Activated B cell treated with CpG ODN at 0.5 μM for 24 hours (primary cell): ENCODE data around the gene TCF7. TPM values are rescaled to one million over a fixed set of nuclear protein-coding genes. Genes with fewer than 3 reads are reported as not detected.

Experiments used
- ATAC-seq: fragments of 200-7000 bp; cut with Tn5 transposase; one replicate; pipeline ENCODE4 v1.10.0; 2021; ENCODE audit warnings: low read depth, mild to moderate bottlenecking, moderate library complexity
- CTCF ChIA-PET: fragments of 350-600 bp; sonication (Branson Sonifier 250); formaldehyde crosslinking; loops from one replicate; lab custom pipeline; 2021; ENCODE audit warnings: antibody characterized with exemption; lab: Charles Lee
- POLR2A ChIA-PET: fragments of 350-600 bp; sonication (Branson Sonifier 250); formaldehyde crosslinking; loops from one replicate; lab custom pipeline; 2021; ENCODE audit warnings: antibody characterized with exemption; lab: Charles Lee
- DNase-seq: peaks from one replicate; pipeline ENCODE4 v3.0.0; 2022
- H3K27ac Mint-ChIP-seq: one replicate; pipeline ENCODE4 v1.8.0; 2020; ENCODE audit warnings: mixed read lengths
- H3K27me3 Mint-ChIP-seq: one replicate; pipeline ENCODE4 v1.8.0; 2021; ENCODE audit warnings: mixed read lengths
- H3K36me3 Mint-ChIP-seq: one replicate; pipeline ENCODE4 v1.8.0; 2021; ENCODE audit warnings: low read depth, mixed read lengths
- H3K4me1 Mint-ChIP-seq: one replicate; pipeline ENCODE4 v1.8.0; 2021; ENCODE audit warnings: mixed read lengths
- H3K4me3 Mint-ChIP-seq: one replicate; pipeline ENCODE4 v1.8.0; 2020; ENCODE audit warnings: mild to moderate bottlenecking, mixed read lengths
- H3K9me3 Mint-ChIP-seq: one replicate; pipeline ENCODE4 v1.8.0; 2020; ENCODE audit warnings: mixed read lengths
- CTCF ChIP-seq: fragments of 200-600 bp; IDR thresholded peaks from one replicate; pipeline ENCODE4 v1.8.0; 2022; ENCODE audit warnings: antibody characterized with exemption, mild to moderate bottlenecking
- intact Hi-C: fragments of 100-400 bp; cut with micrococcal nuclease; formaldehyde crosslinking; loops from one replicate; pipeline ENCODE4 v1.15.1; 2024
- total RNA-seq: library from RNA; stranded (reverse); gene quantifications from 2 replicates; pipeline ENCODE4 v1.2.3, GENCODE V29; 2022

Gene TCF7
- total RNA-seq, 1 donor from 2014 or later: 15.8 TPM

DNA sequence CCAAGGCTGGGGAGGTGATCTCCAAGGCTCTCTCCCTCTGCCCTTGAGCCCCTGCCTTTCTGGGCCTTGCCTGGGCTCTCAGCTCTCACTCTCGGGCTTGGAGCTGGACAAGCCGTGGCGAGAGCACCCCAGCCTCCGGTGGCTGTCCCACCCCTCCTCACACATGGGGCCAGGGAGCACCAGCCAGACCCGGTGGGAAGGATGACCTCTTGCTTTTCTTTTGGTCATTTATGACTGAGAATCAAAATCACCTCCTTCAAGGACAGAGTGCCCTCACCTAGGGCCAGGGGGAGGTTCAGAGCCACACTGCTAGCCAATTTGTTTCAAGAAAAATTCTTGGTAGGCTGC is 14.1 kb downstream of the TCF7 start:
- DNase-seq (no peak), ATAC-seq (no peak)
- Mint-ChIP-seq H3K9me3 (no peaks in the 10 kb centered on the region), H3K4me3 (no peak overlapping the region), H3K27ac (no peak overlapping the region), H3K4me1 (peaks cover 70% of the 10 kb centered on the region), H3K36me3 (peaks cover 24% of the 10 kb centered on the region), H3K27me3 (no peaks in the 10 kb centered on the region)
- intact Hi-C loops: no loop called here
- ChIA-PET CTCF (interaction anchor here (1.7 kb wide), 1 partner anchor 12 kb away, joined by 4 read pairs; no protein-coding TSS in a partner anchor), POLR2A (interaction anchor here (2.6 kb wide), 1 partner anchor 28 kb away, joined by 9 read pairs; no protein-coding TSS in a partner anchor)
- no peak for TF ChIP-seq CTCF

- ChIA-PET POLR2A (interaction anchor here (2.6 kb wide), 1 partner anchor 29 kb away, joined by 9 read pairs; no protein-coding TSS in a partner anchor), CTCF (interaction anchor here (0.6 to 1.7 kb wide), 3 partner anchors 11 to 57 kb away, joined by 3 to 4 read pairs (median 4); no protein-coding TSS in a partner anchor)
- intact Hi-C loops: no loop called here
- Mint-ChIP-seq H3K4me1 (peaks cover 63% of the 10 kb centered on the region), H3K36me3 (peaks cover 27% of the 10 kb centered on the region), H3K27me3 (no peaks in the 10 kb centered on the region), H3K4me3 (no peak overlapping the region), H3K27ac (no peak overlapping the region), H3K9me3 (no peaks in the 10 kb centered on the region)
- DNase-seq (no peak), ATAC-seq (no peak)
- no peak for TF ChIP-seq CTCF
Observed at GRCh38 chr5:134129411-134130238, 15.1 kb downstream of the TCF7 start.

DNA sequence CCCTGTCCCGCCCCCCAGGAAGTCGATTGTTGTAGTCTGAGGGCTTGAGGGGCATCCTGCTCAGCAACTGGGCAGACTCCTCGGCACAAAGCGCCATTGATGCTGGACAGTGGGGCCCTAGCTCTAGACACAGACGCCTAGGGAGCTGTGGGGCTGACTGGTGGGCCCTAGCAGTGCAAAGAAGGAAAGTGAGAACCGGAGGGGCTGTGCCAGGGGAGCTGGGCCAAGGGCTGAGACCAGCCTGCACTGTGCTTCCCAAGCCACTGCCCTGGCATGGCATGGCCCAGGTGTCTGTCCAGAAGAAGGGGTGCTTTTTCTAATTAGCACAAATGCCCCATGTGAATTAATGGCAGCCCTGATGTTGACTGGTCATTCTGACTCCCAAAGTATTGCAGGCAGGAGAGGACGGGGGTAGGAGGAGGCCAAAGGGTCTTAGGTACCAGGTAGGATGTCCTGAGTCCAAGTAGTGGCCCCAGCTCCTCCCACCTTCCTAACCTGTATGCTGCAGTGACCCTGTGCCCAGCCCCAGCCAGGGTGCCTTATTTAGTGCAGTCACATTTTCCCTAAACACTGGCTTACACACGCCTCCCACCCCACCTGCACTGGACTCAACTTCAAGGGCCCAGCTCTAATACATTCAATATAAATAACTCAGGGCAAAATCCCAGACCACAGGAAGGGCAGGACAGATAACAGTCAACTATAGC is 15.9 kb downstream of the TCF7 start:
- ChIA-PET CTCF (interaction anchor here (1.3 kb wide), 1 partner anchor 10 kb away, joined by 4 read pairs; no protein-coding TSS in a partner anchor), POLR2A (interaction anchor here (2.6 kb wide), 1 partner anchor 30 kb away, joined by 9 read pairs; no protein-coding TSS in a partner anchor)
- Mint-ChIP-seq H3K9me3 (no peaks in the 10 kb centered on the region), H3K27me3 (no peaks in the 10 kb centered on the region), H3K4me3 (no peak overlapping the region), H3K36me3 (peaks cover 31% of the 10 kb centered on the region), H3K27ac (no peak overlapping the region), H3K4me1 (peaks cover 57% of the 10 kb centered on the region)
- TF ChIP-seq CTCF: no peak
- intact Hi-C loops: no loop called here
- ATAC-seq (no peak), DNase-seq (no peak)

GRCh38 chr5:134131165-134131564 is 16.7 kb downstream of the TCF7 start:
- Mint-ChIP-seq H3K9me3 (no peaks in the 10 kb centered on the region), H3K27ac (no peak overlapping the region), H3K4me3 (no peak overlapping the region), H3K36me3 (peaks cover 38% of the 10 kb centered on the region), H3K27me3 (no peaks in the 10 kb centered on the region), H3K4me1 (peaks cover 56% of the 10 kb centered on the region)
- ATAC-seq (no peak), DNase-seq (no peak)
- TF ChIP-seq CTCF: no peak
- intact Hi-C loops: no loop called here
- ChIA-PET POLR2A (no interaction called here), CTCF (interaction anchor here (1.3 to 23.1 kb wide), 3 partner anchors 9 to 90 kb away, joined by 4 to 502 read pairs (median 6); no protein-coding TSS in a partner anchor)
